Fibroblast of lung (primary cell): ENCODE results near the gene CCDC174. TPM values are rescaled to one million over a fixed set of nuclear protein-coding genes. Genes with fewer than 3 reads are reported as not detected.
A peak's percentile ranks its signal among the peaks of the same experiment; 100 is the strongest.

ENCODE experiments used
- DNase-seq, 2 donors: peaks; one replicate each; pipeline versions ENCODE4 v3.0.0 to v3.0.0-alpha.2; 2010; ENCODE audit warnings: low read depth in 2 of 2
- H2AFZ ChIP-seq: 2 replicates; pipeline ENCODE4 v1.5.1; 2012; ENCODE audit warnings: low read length, control low read depth, inconsistent platforms
- H3K27ac ChIP-seq: 2 replicates; pipeline ENCODE4 v1.5.1; 2011; ENCODE audit warnings: low read length, control low read depth; ENCODE audit not compliant: insufficient read depth
- H3K27me3 ChIP-seq: 2 replicates; pipeline ENCODE4 v1.5.1; 2011; ENCODE audit warnings: mild to moderate bottlenecking, low read length; ENCODE audit not compliant: control insufficient read depth, insufficient read depth
- H3K36me3 ChIP-seq: 2 replicates; pipeline ENCODE4 v1.5.1; 2011; ENCODE audit warnings: low read length; ENCODE audit not compliant: control insufficient read depth, insufficient read depth
- H3K4me1 ChIP-seq: 2 replicates; pipeline ENCODE4 v1.5.1; 2011; ENCODE audit warnings: low read length; ENCODE audit not compliant: control insufficient read depth, insufficient read depth; ENCODE audit errors: extremely low read depth
- H3K4me2 ChIP-seq: 2 replicates; pipeline ENCODE4 v1.5.1; 2011; ENCODE audit warnings: low read length, control low read depth; ENCODE audit not compliant: insufficient read depth; ENCODE audit errors: extremely low read depth
- H3K4me3 ChIP-seq, 4 experiments: fragments of 200-600 bp in 1 of 4; sonication (generic) in 1 of 4; replicated peaks in 1 of 4; 2 replicates each; pipeline ENCODE4 v1.5.1; 2011 to 2016; ENCODE audit warnings: low read length in 4 of 4, low read depth in 3 of 4, mild to moderate bottlenecking in 3 of 4, control low read depth in 2 of 4, inconsistent platforms in 1 of 4, mixed read lengths in 1 of 4; ENCODE audit not compliant: insufficient read depth in 1 of 4; ENCODE audit errors: control extremely low read depth in 1 of 4
- H3K79me2 ChIP-seq: 2 replicates; pipeline ENCODE4 v1.5.1; 2012; ENCODE audit warnings: mild to moderate bottlenecking, low read length, inconsistent platforms; ENCODE audit not compliant: control insufficient read depth, insufficient read depth
- H3K9ac ChIP-seq: 2 replicates; pipeline ENCODE4 v1.5.1; 2011; ENCODE audit warnings: mild to moderate bottlenecking, low read length, control low read depth; ENCODE audit not compliant: insufficient read depth
- H3K9me3 ChIP-seq: 2 replicates; pipeline ENCODE4 v1.5.1; 2012; ENCODE audit warnings: low read depth, low read length; ENCODE audit not compliant: control insufficient read depth, insufficient read depth
- H4K20me1 ChIP-seq: 2 replicates; pipeline ENCODE4 v1.5.1; 2011; ENCODE audit warnings: low read length; ENCODE audit not compliant: control insufficient read depth, insufficient read depth; ENCODE audit errors: extremely low read depth
- EZH2 ChIP-seq: IDR thresholded peaks from 2 replicates; pipeline ENCODE4 v1.5.1; 2012; ENCODE audit warnings: low read length, control low read depth, mild to moderate bottlenecking; ENCODE audit errors: missing control alignments
- polyA plus RNA-seq, 2 donors: library from polyadenylated mRNA; depleted of rRNA in 1 of 2; stranded (reverse) in 1 of 2; unstranded in 1 of 2; fragments of >200 nt; gene quantifications; 2 replicates each; pipeline ENCODE4 v1.2.1, GENCODE V29; 2011 to 2012; ENCODE audit warnings: missing spikeins in 1 of 2
- total RNA-seq: library from RNA; depleted of rRNA; stranded (reverse); fragments of >200 nt; gene quantifications from 2 replicates; pipeline ENCODE4 v1.2.1, GENCODE V29; 2014
- TF ChIP-seq, protein P1 (sequence below), 2 donors: IDR thresholded peaks in 1 of 2; conservative IDR thresholded peaks in 1 of 2; 1 replicate in 1 of 2; 2 replicates in 1 of 2; pipeline ENCODE4 v1.5.1; 2011 to 2012; ENCODE audit warnings: low read length in 2 of 2, control low read depth in 1 of 2, inconsistent platforms in 1 of 2, low read depth in 1 of 2, mild to moderate bottlenecking in 1 of 2

CCDC174 gene
- total and polyA plus RNA-seq, 2 donors (not counting 1 experiment from before 2014, with no cell fraction given): 12.7 to 14.4 TPM

DNA sequence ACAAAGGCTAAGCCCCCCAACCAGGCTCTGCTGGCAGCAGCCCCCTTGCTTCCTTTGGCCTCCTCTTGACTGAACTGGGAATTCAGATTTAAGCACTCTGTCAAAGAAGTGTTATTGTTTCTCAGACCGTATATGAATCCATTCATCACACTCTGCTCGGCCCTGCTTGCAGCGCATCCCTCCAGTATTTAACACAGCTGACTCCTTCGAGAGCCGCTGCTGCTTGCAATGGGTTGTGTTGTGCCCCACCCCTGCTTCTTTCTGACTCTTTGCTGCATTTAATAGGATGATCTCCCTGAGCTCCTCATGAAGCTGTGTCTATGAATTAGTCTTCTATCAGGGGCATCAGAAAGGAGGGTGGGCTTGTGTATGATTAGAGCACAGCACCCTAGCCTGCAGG is 54.5 kb downstream of the CCDC174 start:
- H3K9me3 ChIP-seq: no peaks in the 10 kb centered on the region
- no peaks in the 10 kb centered on the region for H4K20me1 ChIP-seq
- no peak overlapping the region for H3K4me2 ChIP-seq
- H3K36me3 ChIP-seq: no peaks in the 10 kb centered on the region
- no peak overlapping the region for H2AFZ ChIP-seq
- DNase-seq: no peak
- no peaks in the 10 kb centered on the region for H3K27me3 ChIP-seq
- H3K79me2 ChIP-seq: no peaks in the 10 kb centered on the region
- no peak overlapping the region for H3K4me3 ChIP-seq
- TF ChIP-seq, protein P1, sequence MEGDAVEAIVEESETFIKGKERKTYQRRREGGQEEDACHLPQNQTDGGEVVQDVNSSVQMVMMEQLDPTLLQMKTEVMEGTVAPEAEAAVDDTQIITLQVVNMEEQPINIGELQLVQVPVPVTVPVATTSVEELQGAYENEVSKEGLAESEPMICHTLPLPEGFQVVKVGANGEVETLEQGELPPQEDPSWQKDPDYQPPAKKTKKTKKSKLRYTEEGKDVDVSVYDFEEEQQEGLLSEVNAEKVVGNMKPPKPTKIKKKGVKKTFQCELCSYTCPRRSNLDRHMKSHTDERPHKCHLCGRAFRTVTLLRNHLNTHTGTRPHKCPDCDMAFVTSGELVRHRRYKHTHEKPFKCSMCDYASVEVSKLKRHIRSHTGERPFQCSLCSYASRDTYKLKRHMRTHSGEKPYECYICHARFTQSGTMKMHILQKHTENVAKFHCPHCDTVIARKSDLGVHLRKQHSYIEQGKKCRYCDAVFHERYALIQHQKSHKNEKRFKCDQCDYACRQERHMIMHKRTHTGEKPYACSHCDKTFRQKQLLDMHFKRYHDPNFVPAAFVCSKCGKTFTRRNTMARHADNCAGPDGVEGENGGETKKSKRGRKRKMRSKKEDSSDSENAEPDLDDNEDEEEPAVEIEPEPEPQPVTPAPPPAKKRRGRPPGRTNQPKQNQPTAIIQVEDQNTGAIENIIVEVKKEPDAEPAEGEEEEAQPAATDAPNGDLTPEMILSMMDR (conservative IDR thresholded peaks at IDR 0.05 in 1 of 2, IDR thresholded peaks at IDR 0.05 in 1 of 2; ENCODE audit: low read depth in 1 of 2, low read length in 2 of 2): no peak
- no peak for TF ChIP-seq EZH2
- no peak overlapping the region for H3K27ac ChIP-seq
- no peaks in the 10 kb centered on the region for H3K4me1 ChIP-seq
- H3K9ac ChIP-seq: no peak overlapping the region

DNA sequence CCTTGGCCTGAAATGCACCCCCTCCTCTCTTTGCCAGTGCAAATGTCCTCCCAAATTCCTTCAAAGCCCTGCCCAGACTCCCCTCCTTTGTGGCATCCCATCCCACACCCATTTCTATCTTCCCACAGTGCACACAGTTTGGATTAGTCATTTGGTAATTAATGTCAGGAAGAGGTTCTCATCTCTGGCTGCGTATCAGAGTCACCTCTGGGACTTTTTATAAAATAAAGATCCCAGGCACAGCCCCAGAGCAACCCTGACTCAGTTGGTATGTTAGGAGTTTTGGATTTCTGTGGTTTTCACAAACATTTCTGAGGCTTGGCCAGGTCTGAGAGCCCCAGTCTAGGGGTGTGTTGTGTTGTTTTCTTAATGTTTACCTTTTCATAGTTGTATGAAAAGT is 65.0 kb downstream of the CCDC174 start:
- Histone ChIP-seq H4K20me1 (no peaks in the 10 kb centered on the region), H2AFZ (no peak overlapping the region), H3K79me2 (no peaks in the 10 kb centered on the region), H3K36me3 (no peaks in the 10 kb centered on the region), H3K9ac (no peak overlapping the region), H3K4me1 (no peaks in the 10 kb centered on the region), H3K27ac (no peak overlapping the region), H3K27me3 (no peaks in the 10 kb centered on the region), H3K9me3 (no peaks in the 10 kb centered on the region), H3K4me2 (no peak overlapping the region), H3K4me3 (no peak overlapping the region)
- DNase-seq: peak in 1 of 2 donors; percentile 17
- TF ChIP-seq EZH2: no peak

DNA sequence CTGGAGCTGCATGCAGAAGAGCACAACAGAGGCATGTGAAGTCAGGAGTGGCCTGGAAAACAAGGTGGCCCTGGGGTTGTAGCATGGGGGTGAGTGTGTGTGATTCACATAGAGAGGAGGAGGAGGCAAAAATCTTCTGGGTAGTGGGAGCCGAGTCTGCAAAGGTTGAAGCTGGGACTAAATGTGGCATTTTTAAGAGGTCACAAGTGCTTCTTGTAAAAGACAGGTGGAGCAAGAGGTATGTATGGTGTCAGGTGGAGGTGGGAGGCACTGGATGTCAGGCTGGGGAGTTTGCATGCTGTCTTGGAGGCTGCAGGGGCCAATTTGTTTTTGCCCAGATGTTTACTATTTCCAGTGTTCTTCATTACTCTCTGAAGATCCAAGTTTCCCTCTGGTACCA is 65.7 kb downstream of the CCDC174 start:
- H3K79me2 ChIP-seq: no peaks in the 10 kb centered on the region
- TF ChIP-seq EZH2: no peak
- TF ChIP-seq, protein P1 (conservative IDR thresholded peaks at IDR 0.05 in 1 of 2, IDR thresholded peaks at IDR 0.05 in 1 of 2; ENCODE audit: low read depth in 1 of 2, low read length in 2 of 2): no peak
- H2AFZ ChIP-seq: no peak overlapping the region
- no peaks in the 10 kb centered on the region for H3K36me3 ChIP-seq
- H3K27me3 ChIP-seq: no peaks in the 10 kb centered on the region
- no peak for DNase-seq
- no peaks in the 10 kb centered on the region for H3K4me1 ChIP-seq
- H3K4me2 ChIP-seq: no peak overlapping the region
- no peaks in the 10 kb centered on the region for H4K20me1 ChIP-seq
- H3K9me3 ChIP-seq: no peaks in the 10 kb centered on the region
- no peak overlapping the region for H3K4me3 ChIP-seq
- H3K9ac ChIP-seq: no peak overlapping the region
- no peak overlapping the region for H3K27ac ChIP-seq
